ENCODE data around the gene LIPH.

The LIPH gene

GRCh38 chr3:185521349-185522138 lies 30.8 kb downstream of the LIPH start:
- DNase-seq (ENCODE audit: low spot score in 2 of 2) (no peak), ATAC-seq (no peak)
- no peaks in the 10 kb centered on the region for H3K4me1 Mint-ChIP-seq
- no peak overlapping the region for H3K4me3 Mint-ChIP-seq
- no peaks in the 10 kb centered on the region for H3K36me3 Mint-ChIP-seq
- H3K9me3 Mint-ChIP-seq, result no peaks in the 10 kb centered on the region
- no peak overlapping the region for H3K27ac Mint-ChIP-seq

- Mint-ChIP-seq H3K9me3 (no peaks in the 10 kb centered on the region), H3K4me1 (no peaks in the 10 kb centered on the region), H3K36me3 (no peaks in the 10 kb centered on the region), H3K4me3 (no peak overlapping the region), H3K27ac (no peak overlapping the region)
- no peak for ATAC-seq
- no peak for DNase-seq (ENCODE audit: low spot score in 2 of 2)
These were observed 33.4 kb downstream of the LIPH start for GRCh38 chr3:185519021-185519420.

- H3K4me1 Mint-ChIP-seq, result no peaks in the 10 kb centered on the region
- no peaks in the 10 kb centered on the region for H3K36me3 Mint-ChIP-seq
- no peak overlapping the region for H3K27ac Mint-ChIP-seq
- no peak for ATAC-seq
- no peak overlapping the region for H3K4me3 Mint-ChIP-seq
- no peaks in the 10 kb centered on the region for H3K9me3 Mint-ChIP-seq
- DNase-seq (ENCODE audit: low spot score in 2 of 2), result no peak
These were observed 34.8 kb downstream of the LIPH start for GRCh38 chr3:185517387-185518130.

GRCh38 chr3:185511711-185512110 lies 40.7 kb downstream of the LIPH start:
- H3K9me3 Mint-ChIP-seq, result no peaks in the 10 kb centered on the region
- no peak overlapping the region for H3K27ac Mint-ChIP-seq
- no peaks in the 10 kb centered on the region for H3K4me1 Mint-ChIP-seq
- ATAC-seq, result no peak
- H3K36me3 Mint-ChIP-seq, result no peaks in the 10 kb centered on the region
- no peak for DNase-seq (ENCODE audit: low spot score in 2 of 2)
- H3K4me3 Mint-ChIP-seq, result no peak overlapping the region

- no peaks in the 10 kb centered on the region for H3K9me3 Mint-ChIP-seq
- H3K4me3 Mint-ChIP-seq, result no peak overlapping the region
- no peak overlapping the region for H3K27ac Mint-ChIP-seq
- ATAC-seq (no peak), DNase-seq (ENCODE audit: low spot score in 2 of 2) (no peak)
- H3K36me3 Mint-ChIP-seq, result no peaks in the 10 kb centered on the region
- H3K4me1 Mint-ChIP-seq, result no peaks in the 10 kb centered on the region
These were observed 43.9 kb downstream of the LIPH start for GRCh38 chr3:185508335-185508991.

- H3K4me3 Mint-ChIP-seq, result no peak overlapping the region
- no peaks in the 10 kb centered on the region for H3K9me3 Mint-ChIP-seq
- no peak for ATAC-seq
- no peaks in the 10 kb centered on the region for H3K36me3 Mint-ChIP-seq
- no peaks in the 10 kb centered on the region for H3K4me1 Mint-ChIP-seq
- DNase-seq (ENCODE audit: low spot score in 2 of 2), result no peak
- H3K27ac Mint-ChIP-seq, result no peak overlapping the region
These were observed 44.5 kb downstream of the LIPH start for GRCh38 chr3:185507883-185508282.

- Mint-ChIP-seq H3K27ac (no peak overlapping the region), H3K9me3 (no peaks in the 10 kb centered on the region), H3K4me1 (no peaks in the 10 kb centered on the region), H3K4me3 (no peak overlapping the region), H3K36me3 (no peaks in the 10 kb centered on the region)
- DNase-seq (ENCODE audit: low spot score in 2 of 2) (no peak), ATAC-seq (no peak)
These were observed 47.8 kb downstream of the LIPH start for GRCh38 chr3:185504636-185505035.

GRCh38 chr3:185503521-185503920 lies 48.9 kb downstream of the LIPH start:
- DNase-seq (ENCODE audit: low spot score in 2 of 2), result no peak
- no peak for ATAC-seq
- Mint-ChIP-seq H3K27ac (no peak overlapping the region), H3K4me1 (no peaks in the 10 kb centered on the region), H3K4me3 (no peak overlapping the region), H3K36me3 (peaks cover 6% of the 10 kb centered on the region), H3K9me3 (no peaks in the 10 kb centered on the region)

- Mint-ChIP-seq H3K4me3 (no peak overlapping the region), H3K4me1 (no peaks in the 10 kb centered on the region), H3K36me3 (peaks cover 11% of the 10 kb centered on the region), H3K27ac (no peak overlapping the region), H3K9me3 (no peaks in the 10 kb centered on the region)
- DNase-seq (ENCODE audit: low spot score in 2 of 2) (no peak), ATAC-seq (no peak)
These were observed 49.4 kb downstream of the LIPH start for GRCh38 chr3:185502987-185503386.

- no peaks in the 10 kb centered on the region for H3K9me3 Mint-ChIP-seq
- peak within 1 kb of the TSS; percentile 86 for H3K4me3 Mint-ChIP-seq
These were observed 53.6 kb downstream of the LIPH start, which contains the start of gene TMEM41A for GRCh38 chr3:185498503-185499396. TSS of gene TMEM41A (minus strand) at chr3:185499035. CDS start at chr3:185498961, 74 bp downstream.

GRCh38 chr3:185490241-185490640 lies 62.1 kb downstream of the LIPH start:
- DNase-seq (ENCODE audit: low spot score in 2 of 2) (no peak), ATAC-seq (no peak)
- Mint-ChIP-seq H3K9me3 (no peaks in the 10 kb centered on the region), H3K4me1 (no peaks in the 10 kb centered on the region), H3K4me3 (no peak overlapping the region), H3K36me3 (peaks cover 63% of the 10 kb centered on the region), H3K27ac (no peak overlapping the region)

More at GRCh38 chr3:185498503-185499396, 53.6 kb downstream of the LIPH start, which contains the start of gene TMEM41A:
- Mint-ChIP-seq H3K27ac (peak within 1 kb of the TSS; percentile 95), H3K4me1 (no peaks in the 10 kb centered on the region), H3K36me3 (peaks cover 42% of the 10 kb centered on the region)
- peak; percentile 99 for ATAC-seq
- peak; percentile 84 to 93 for DNase-seq (ENCODE audit: low spot score in 2 of 2)

- Mint-ChIP-seq H3K4me1 (no peaks in the 10 kb centered on the region), H3K36me3 (peaks cover 55% of the 10 kb centered on the region), H3K4me3 (no peak overlapping the region), H3K9me3 (no peaks in the 10 kb centered on the region), H3K27ac (peak overlapping the region; percentile 20)
- DNase-seq (ENCODE audit: low spot score in 2 of 2) (no peak), ATAC-seq (no peak)
These were observed 62.9 kb downstream of the LIPH start for GRCh38 chr3:185489462-185489861.

GRCh38 chr3:185488465-185488864 lies 63.9 kb downstream of the LIPH start:
- ATAC-seq (no peak), DNase-seq (ENCODE audit: low spot score in 2 of 2) (no peak)
- Mint-ChIP-seq H3K4me3 (no peak overlapping the region), H3K36me3 (peaks cover 45% of the 10 kb centered on the region), H3K4me1 (no peaks in the 10 kb centered on the region), H3K27ac (no peak overlapping the region), H3K9me3 (no peaks in the 10 kb centered on the region)

- DNase-seq (ENCODE audit: low spot score in 2 of 2) (no peak), ATAC-seq (no peak)
- H3K27ac Mint-ChIP-seq, result no peak overlapping the region
- no peaks in the 10 kb centered on the region for H3K9me3 Mint-ChIP-seq
- H3K36me3 Mint-ChIP-seq, result peaks cover 41% of the 10 kb centered on the region
- H3K4me3 Mint-ChIP-seq, result no peak overlapping the region
- H3K4me1 Mint-ChIP-seq, result peaks cover 7% of the 10 kb centered on the region
These were observed 66.0 kb downstream of the LIPH start for GRCh38 chr3:185486394-185486793.

GRCh38 chr3:185484296-185484695 lies 68.1 kb downstream of the LIPH start:
- H3K4me3 Mint-ChIP-seq, result no peak overlapping the region
- peaks cover 22% of the 10 kb centered on the region for H3K36me3 Mint-ChIP-seq
- no peak for ATAC-seq

More at GRCh38 chr3:185484296-185484695, 68.1 kb downstream of the LIPH start:
- no peak for DNase-seq (ENCODE audit: low spot score in 2 of 2)
- H3K9me3 Mint-ChIP-seq, result no peaks in the 10 kb centered on the region
- no peak overlapping the region for H3K27ac Mint-ChIP-seq
- peaks cover 7% of the 10 kb centered on the region for H3K4me1 Mint-ChIP-seq
